Effector memory CD8-positive, alpha-beta T cell (primary cell): Measurements from ENCODE around the gene TTLL13.
"Not testable (repeated sequence)": the region's sequence is repeated elsewhere in the genome, so short reads cannot be mapped to it uniquely, and the experiment has no call there.

ENCODE experiments used
- ATAC-seq: fragments of 150-1000 bp; cut with Tn5 transposase; replicated peaks from 2 replicates; pipeline ENCODE4 v1.10.0; 2021; ENCODE audit warnings: mild to moderate bottlenecking, moderate library complexity
- DNase-seq, 3 experiments: peaks; one replicate each; pipeline ENCODE4 v3.0.0; 2021
- H3K27ac Mint-ChIP-seq, 2 donors: one replicate each; pipeline ENCODE4 v1.8.0; 2022; ENCODE audit warnings: mild to moderate bottlenecking in 2 of 2, mixed read lengths in 2 of 2, moderate library complexity in 2 of 2
- H3K27me3 Mint-ChIP-seq, 2 donors: one replicate each; pipeline ENCODE4 v1.8.0; 2022; ENCODE audit warnings: mixed read lengths in 2 of 2
- H3K36me3 Mint-ChIP-seq: one replicate; pipeline ENCODE4 v1.8.0; 2022; ENCODE audit warnings: mild to moderate bottlenecking, moderate library complexity, mixed read lengths; ENCODE audit not compliant: insufficient read depth
- H3K4me1 Mint-ChIP-seq, 2 donors: one replicate each; pipeline ENCODE4 v1.8.0; 2022; ENCODE audit warnings: low read depth in 2 of 2, mixed read lengths in 2 of 2
- H3K4me3 Mint-ChIP-seq, 2 donors: one replicate each; pipeline ENCODE4 v1.8.0; 2022; ENCODE audit warnings: mild to moderate bottlenecking in 2 of 2, mixed read lengths in 2 of 2, moderate library complexity in 2 of 2
- H3K9me3 Mint-ChIP-seq, 2 donors: one replicate each; pipeline ENCODE4 v1.8.0; 2022; ENCODE audit warnings: mixed read lengths in 2 of 2

TTLL13 gene

GRCh38 chr15:90265271-90266060 lies 16.1 kb downstream of the TTLL13 start, which contains the start of gene NGRN:
NGRN (plus strand) TSS chr15:90265672; CDS start chr15:90265713, 41 bp downstream.
- peak within 1 kb of the TSS; percentile 98 to 100 for H3K4me3 Mint-ChIP-seq
- peaks cover 39 to 41% of the 10 kb centered on the region in 2 donors for H3K4me1 Mint-ChIP-seq
- H3K27ac Mint-ChIP-seq = peak within 1 kb of the TSS; percentile 96 to 97
- no peaks in the 10 kb centered on the region for H3K27me3 Mint-ChIP-seq
- peak; percentile 87 for ATAC-seq
- H3K36me3 Mint-ChIP-seq = peaks cover 35% of the 10 kb centered on the region
- peak; percentile 87 to 91 (median 89) for DNase-seq
- no peaks in the 10 kb centered on the region for H3K9me3 Mint-ChIP-seq

- Mint-ChIP-seq H3K36me3 (peaks cover 40% of the 10 kb centered on the region), H3K27ac (peak overlapping the region; percentile 96 to 97), H3K9me3 (no peaks in the 10 kb centered on the region), H3K4me1 (peaks cover 43 to 45% of the 10 kb centered on the region in 2 donors), H3K27me3 (no peaks in the 10 kb centered on the region), H3K4me3 (peak overlapping the region; percentile 98 to 100)
- peak; percentile 15 for ATAC-seq
- no peak for DNase-seq
Measured at GRCh38 chr15:90266061-90266431, 16.7 kb downstream of the TTLL13 start.

GRCh38 chr15:90266485-90266884 lies 17.1 kb downstream of the TTLL13 start:
- peak overlapping the region; percentile 96 to 97 for H3K27ac Mint-ChIP-seq
- ATAC-seq (no peak), DNase-seq (peak in 1 of 3 experiments; percentile 21)
- peaks cover 45 to 49% of the 10 kb centered on the region in 2 donors for H3K4me1 Mint-ChIP-seq
- H3K36me3 Mint-ChIP-seq = peaks cover 45% of the 10 kb centered on the region
- no peaks in the 10 kb centered on the region for H3K9me3 Mint-ChIP-seq
- H3K27me3 Mint-ChIP-seq = no peaks in the 10 kb centered on the region
- H3K4me3 Mint-ChIP-seq = peak overlapping the region; percentile 98 to 100

- Mint-ChIP-seq H3K27ac (peak overlapping the region; percentile 79 to 96), H3K4me1 (peaks cover 52 to 61% of the 10 kb centered on the region in 2 donors), H3K27me3 (no peaks in the 10 kb centered on the region), H3K36me3 (peaks cover 62% of the 10 kb centered on the region), H3K9me3 (no peaks in the 10 kb centered on the region), H3K4me3 (peak overlapping the region; percentile 98 to 100)
- DNase-seq = no peak
- no peak for ATAC-seq
Measured at GRCh38 chr15:90268415-90268814, 19.1 kb downstream of the TTLL13 start.

- peak overlapping the region; percentile 4 to 84 for H3K27ac Mint-ChIP-seq
Measured at GRCh38 chr15:90270502-90271150, 21.3 kb downstream of the TTLL13 start.

GRCh38 chr15:90271459-90272166 lies 22.3 kb downstream of the TTLL13 start:
- peaks cover 44 to 50% of the 10 kb centered on the region in 2 donors for H3K4me1 Mint-ChIP-seq

More at GRCh38 chr15:90270502-90271150, 21.3 kb downstream of the TTLL13 start:
- Mint-ChIP-seq H3K27me3 (no peaks in the 10 kb centered on the region), H3K9me3 (no peaks in the 10 kb centered on the region), H3K4me1 (peaks cover 51 to 56% of the 10 kb centered on the region in 2 donors), H3K4me3 (peak overlapping the region; percentile 17 to 98), H3K36me3 (peaks cover 70% of the 10 kb centered on the region)
- no peak for DNase-seq
- no peak for ATAC-seq

GRCh38 chr15:90278467-90278866 lies 29.1 kb downstream of the TTLL13 start:
- H3K4me1 Mint-ChIP-seq, H3K4me3 Mint-ChIP-seq, H3K27me3 Mint-ChIP-seq, H3K27ac Mint-ChIP-seq, H3K9me3 Mint-ChIP-seq, DNase-seq, ATAC-seq: not testable (repeated sequence)
- H3K36me3 Mint-ChIP-seq = peaks cover 25% of the 10 kb centered on the region

More at GRCh38 chr15:90271459-90272166, 22.3 kb downstream of the TTLL13 start:
- ATAC-seq (no peak), DNase-seq (no peak)
- Mint-ChIP-seq H3K9me3 (no peaks in the 10 kb centered on the region), H3K36me3 (peaks cover 65% of the 10 kb centered on the region), H3K27me3 (no peaks in the 10 kb centered on the region), H3K27ac (peak overlapping the region in 1 of 2 donors; percentile 4), H3K4me3 (no peak overlapping the region)

GRCh38 chr15:90280743-90281142 lies 31.4 kb downstream of the TTLL13 start:
- H3K9me3 Mint-ChIP-seq, H3K4me3 Mint-ChIP-seq, DNase-seq, H3K27me3 Mint-ChIP-seq, ATAC-seq, H3K4me1 Mint-ChIP-seq: not testable (repeated sequence)
- H3K27ac Mint-ChIP-seq = peak overlapping the region in 1 of 2 donors; percentile 71
- peaks cover 11% of the 10 kb centered on the region for H3K36me3 Mint-ChIP-seq

GRCh38 chr15:90281637-90282036 lies 32.3 kb downstream of the TTLL13 start:
- not testable (repeated sequence) for ATAC-seq, H3K4me3 Mint-ChIP-seq, H3K36me3 Mint-ChIP-seq, H3K4me1 Mint-ChIP-seq, DNase-seq, H3K27ac Mint-ChIP-seq, H3K27me3 Mint-ChIP-seq, H3K9me3 Mint-ChIP-seq

- H3K36me3 Mint-ChIP-seq = no peaks in the 10 kb centered on the region
- no peak overlapping the region for H3K4me3 Mint-ChIP-seq
- no peaks in the 10 kb centered on the region for H3K27me3 Mint-ChIP-seq
- no peaks in the 10 kb centered on the region for H3K4me1 Mint-ChIP-seq
- H3K9me3 Mint-ChIP-seq = no peaks in the 10 kb centered on the region
- no peak overlapping the region for H3K27ac Mint-ChIP-seq
- peak; percentile 88 for ATAC-seq
- peak in 2 of 3 experiments; percentile 20 to 24 for DNase-seq
Measured at GRCh38 chr15:90286678-90287077, 37.3 kb downstream of the TTLL13 start.

- ATAC-seq = no peak
- H3K36me3 Mint-ChIP-seq = no peaks in the 10 kb centered on the region
- DNase-seq = no peak
- no peaks in the 10 kb centered on the region for H3K4me1 Mint-ChIP-seq
- no peaks in the 10 kb centered on the region for H3K27me3 Mint-ChIP-seq
- no peak overlapping the region for H3K27ac Mint-ChIP-seq
- H3K4me3 Mint-ChIP-seq = no peak overlapping the region
- no peaks in the 10 kb centered on the region for H3K9me3 Mint-ChIP-seq
Measured at GRCh38 chr15:90287101-90287500, 37.7 kb downstream of the TTLL13 start.

- DNase-seq (no peak), ATAC-seq (no peak)
- Mint-ChIP-seq H3K27ac (no peak overlapping the region), H3K4me1 (no peaks in the 10 kb centered on the region), H3K27me3 (no peaks in the 10 kb centered on the region), H3K4me3 (no peak overlapping the region), H3K36me3 (no peaks in the 10 kb centered on the region), H3K9me3 (no peaks in the 10 kb centered on the region)
Measured at GRCh38 chr15:90287946-90288345, 38.6 kb downstream of the TTLL13 start.

GRCh38 chr15:90291679-90292356 lies 42.5 kb downstream of the TTLL13 start:
- Mint-ChIP-seq H3K4me1 (peaks cover 5 to 7% of the 10 kb centered on the region in 2 donors), H3K27me3 (peaks cover 7 to 18% of the 10 kb centered on the region in 2 donors), H3K9me3 (no peaks in the 10 kb centered on the region), H3K36me3 (no peaks in the 10 kb centered on the region), H3K4me3 (no peak overlapping the region), H3K27ac (no peak overlapping the region)
- ATAC-seq (no peak), DNase-seq (no peak)
